Right lobe of liver (tissue), 4 donors: ENCODE measurements around the gene CRYBA1.

Source experiments
- POLR2A ChIP-seq: fragments of 450-650 bp; IDR thresholded peaks from one replicate; pipeline ENCODE4 v1.6.1; 2017; ENCODE audit warnings: antibody characterized with exemption, mild to moderate bottlenecking
- TF ChIP-seq, protein P1 (sequence below), 4 donors: fragments of 200-600 bp in 3 of 4; fragments of 450-650 bp in 1 of 4; IDR thresholded peaks; one replicate each; pipeline versions ENCODE4 v1.5.1 to v1.8.0; 2016 to 2022; ENCODE audit warnings: antibody characterized with exemption in 4 of 4, mild to moderate bottlenecking in 2 of 4
- donor health status: DM: no; HTN: no; CAD: no.
- donor health status: DM: no; HTN: no; CAD: no.
- donor health status: DM: no; HTN: yes; CAD: no.

DNA sequence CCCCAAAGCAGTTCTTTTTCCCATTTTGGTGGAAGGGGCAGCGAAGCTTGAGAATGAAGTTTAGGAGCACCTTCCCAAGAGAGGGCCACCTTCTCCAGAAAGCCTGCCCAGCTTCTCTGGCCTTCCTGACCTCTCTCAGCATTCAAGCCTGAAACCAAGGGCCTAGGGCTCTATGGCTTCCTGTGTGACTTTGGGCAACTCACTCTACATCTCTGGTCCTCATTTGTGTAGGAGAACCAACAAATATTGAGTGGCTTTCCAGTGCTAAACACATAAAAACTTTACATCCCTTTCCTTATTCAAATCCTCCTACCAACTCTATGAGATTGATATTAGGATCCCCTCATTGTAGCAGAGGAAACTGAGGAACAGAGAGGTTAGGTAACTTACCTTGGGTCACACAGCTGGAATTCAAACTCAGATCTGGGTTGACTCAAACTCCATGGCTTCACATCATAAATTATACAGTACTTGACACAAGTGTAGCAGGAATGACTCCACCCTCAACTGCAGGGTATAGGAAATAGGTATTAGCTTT lies 34.5 kb upstream of the CRYBA1 start:
- TF ChIP-seq, protein P1, sequence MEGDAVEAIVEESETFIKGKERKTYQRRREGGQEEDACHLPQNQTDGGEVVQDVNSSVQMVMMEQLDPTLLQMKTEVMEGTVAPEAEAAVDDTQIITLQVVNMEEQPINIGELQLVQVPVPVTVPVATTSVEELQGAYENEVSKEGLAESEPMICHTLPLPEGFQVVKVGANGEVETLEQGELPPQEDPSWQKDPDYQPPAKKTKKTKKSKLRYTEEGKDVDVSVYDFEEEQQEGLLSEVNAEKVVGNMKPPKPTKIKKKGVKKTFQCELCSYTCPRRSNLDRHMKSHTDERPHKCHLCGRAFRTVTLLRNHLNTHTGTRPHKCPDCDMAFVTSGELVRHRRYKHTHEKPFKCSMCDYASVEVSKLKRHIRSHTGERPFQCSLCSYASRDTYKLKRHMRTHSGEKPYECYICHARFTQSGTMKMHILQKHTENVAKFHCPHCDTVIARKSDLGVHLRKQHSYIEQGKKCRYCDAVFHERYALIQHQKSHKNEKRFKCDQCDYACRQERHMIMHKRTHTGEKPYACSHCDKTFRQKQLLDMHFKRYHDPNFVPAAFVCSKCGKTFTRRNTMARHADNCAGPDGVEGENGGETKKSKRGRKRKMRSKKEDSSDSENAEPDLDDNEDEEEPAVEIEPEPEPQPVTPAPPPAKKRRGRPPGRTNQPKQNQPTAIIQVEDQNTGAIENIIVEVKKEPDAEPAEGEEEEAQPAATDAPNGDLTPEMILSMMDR (IDR thresholded peaks at IDR 0.05): no peak
- no peak for TF ChIP-seq POLR2A
